GM23248 (cell line): ENCODE measurements around the gene NDUFV3.
"Not testable (repeated sequence)": the region's sequence is repeated elsewhere in the genome, so short reads cannot be mapped to it uniquely, and the experiment has no call there.

ENCODE experiments used
- EZH2 ChIP-seq: fragments of 200-600 bp; sonication (generic); IDR thresholded peaks from 2 replicates; pipeline ENCODE4 v1.6.1; 2018; ENCODE audit warnings: antibody characterized with exemption, mild to moderate bottlenecking; ENCODE audit not compliant: insufficient read depth, poor library complexity, severe bottlenecking
- EZH2phosphoT487 ChIP-seq: fragments of 200-600 bp; sonication (generic); IDR thresholded peaks from 2 replicates; pipeline ENCODE4 v1.6.1; 2018; ENCODE audit warnings: antibody characterized with exemption, moderate library complexity, mild to moderate bottlenecking, low read depth; ENCODE audit not compliant: insufficient read depth

DNA sequence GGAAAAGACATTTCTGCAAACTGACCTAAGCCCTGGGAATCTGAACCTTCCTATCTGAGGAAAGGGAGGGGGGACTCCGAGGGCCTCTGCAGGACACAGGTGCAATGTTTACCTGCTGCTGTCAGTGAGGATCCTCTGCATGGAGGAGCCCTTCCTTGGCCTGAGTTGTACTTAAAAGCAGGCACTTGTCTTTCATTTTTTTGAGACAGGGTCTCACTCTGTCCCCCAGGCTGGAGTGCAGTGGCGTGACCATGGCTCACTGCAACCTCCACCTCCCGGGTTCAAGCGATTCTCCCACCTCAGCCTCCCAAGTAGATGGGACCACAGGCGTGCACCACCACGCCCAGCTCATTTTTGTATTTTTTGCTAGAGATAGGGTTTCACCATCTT, 45.5 kb downstream of the NDUFV3 start:
- TF ChIP-seq EZH2phosphoT487, EZH2: not testable (repeated sequence)
